Fibroblast of lung (primary cell): ENCODE measurements around the gene PPIL6.

Experiments used
- CTCF ChIP-seq, 2 donors: IDR thresholded peaks in 1 of 2; conservative IDR thresholded peaks in 1 of 2; 1 replicate in 1 of 2; 2 replicates in 1 of 2; pipeline ENCODE4 v1.5.1; 2011 to 2012; ENCODE audit warnings: low read length in 2 of 2, control low read depth in 1 of 2, inconsistent platforms in 1 of 2, low read depth in 1 of 2, mild to moderate bottlenecking in 1 of 2
- EZH2 ChIP-seq: IDR thresholded peaks from 2 replicates; pipeline ENCODE4 v1.5.1; 2012; ENCODE audit warnings: low read length, control low read depth, mild to moderate bottlenecking; ENCODE audit errors: missing control alignments

- TF ChIP-seq CTCF (conservative IDR thresholded peaks at IDR 0.05 in 1 of 2, IDR thresholded peaks at IDR 0.05 in 1 of 2; ENCODE audit: low read depth in 1 of 2, low read length in 2 of 2) = no peak
- no peak for TF ChIP-seq EZH2
Observed at GRCh38 chr6:109377717-109378116, 62.7 kb downstream of the PPIL6 start.
